ENCODE results near the gene PCDH19. TPM values are rescaled to one million over a fixed set of nuclear protein-coding genes. Genes with fewer than 3 reads are reported as not detected.

PCDH19 gene
- total and polyA plus RNA-seq, 5 experiments from 2014 or later, result not detected

- Mint-ChIP-seq H3K36me3 (no peaks in the 10 kb centered on the region), H3K4me3 (no peak overlapping the region), H3K27ac (no peak overlapping the region), H3K9me3 (peaks cover 0 to 6% (median 0%) of the 10 kb centered on the region in 9 donors), H3K27me3 (peaks cover 0 to 15% (median 0%) of the 10 kb centered on the region in 5 donors), H3K4me1 (no peaks in the 10 kb centered on the region)
- ATAC-seq (no peak), DNase-seq (no peak)
- POLR2A ChIA-PET, result no interaction called here
Measured at GRCh38 chrX:100328351-100328750, 81.7 kb downstream of the PCDH19 start.

- no peak overlapping the region for H3K4me3 Mint-ChIP-seq
- ATAC-seq (no peak), DNase-seq (no peak)
- no peaks in the 10 kb centered on the region for H3K4me1 Mint-ChIP-seq
- POLR2A ChIA-PET, result no interaction called here
- peaks cover 0 to 7% (median 2%) of the 10 kb centered on the region in 9 donors for H3K9me3 Mint-ChIP-seq
- H3K27me3 Mint-ChIP-seq, result peaks cover 0 to 10% (median 0%) of the 10 kb centered on the region in 5 donors
- H3K27ac Mint-ChIP-seq, result no peak overlapping the region
- no peaks in the 10 kb centered on the region for H3K36me3 Mint-ChIP-seq
Measured at GRCh38 chrX:100319716-100320115, 90.4 kb downstream of the PCDH19 start.

GRCh38 chrX:100316987-100317386 lies 93.1 kb downstream of the PCDH19 start:
- POLR2A ChIA-PET, result no interaction called here
- Mint-ChIP-seq H3K27me3 (no peaks in the 10 kb centered on the region), H3K9me3 (peaks cover 0 to 5% (median 0%) of the 10 kb centered on the region in 9 donors), H3K4me1 (no peaks in the 10 kb centered on the region), H3K36me3 (no peaks in the 10 kb centered on the region), H3K4me3 (no peak overlapping the region), H3K27ac (no peak overlapping the region)
- ATAC-seq, result no peak
- DNase-seq, result no peak

GRCh38 chrX:100315566-100315965 lies 94.5 kb downstream of the PCDH19 start:
- Mint-ChIP-seq H3K27ac (no peak overlapping the region), H3K4me3 (no peak overlapping the region), H3K4me1 (no peaks in the 10 kb centered on the region), H3K27me3 (no peaks in the 10 kb centered on the region), H3K9me3 (peaks cover 0 to 3% (median 0%) of the 10 kb centered on the region in 9 donors), H3K36me3 (no peaks in the 10 kb centered on the region)
- POLR2A ChIA-PET, result no interaction called here
- DNase-seq (no peak), ATAC-seq (no peak)

GRCh38 chrX:100299559-100299958 lies 110.5 kb downstream of the PCDH19 start:
- Mint-ChIP-seq H3K27ac (peak overlapping the region in 1 of 10 donors; percentile 29), H3K4me1 (no peaks in the 10 kb centered on the region), H3K27me3 (peaks cover 0 to 9% (median 2%) of the 10 kb centered on the region in 5 donors), H3K9me3 (peaks cover 0 to 2% (median 0%) of the 10 kb centered on the region in 9 donors), H3K36me3 (peaks cover 0 to 4% (median 0%) of the 10 kb centered on the region in 3 donors), H3K4me3 (no peak overlapping the region)
- DNase-seq (no peak), ATAC-seq (no peak)
- POLR2A ChIA-PET, result no interaction called here

- Mint-ChIP-seq H3K27me3 (peaks cover 0 to 2% (median 0%) of the 10 kb centered on the region in 5 donors), H3K36me3 (no peaks in the 10 kb centered on the region), H3K4me3 (no peak overlapping the region), H3K27ac (no peak overlapping the region), H3K4me1 (no peaks in the 10 kb centered on the region), H3K9me3 (no peaks in the 10 kb centered on the region)
- DNase-seq, result no peak
- POLR2A ChIA-PET, result no interaction called here
- ATAC-seq, result no peak
Measured at GRCh38 chrX:100297728-100298127, 112.3 kb downstream of the PCDH19 start.

- ATAC-seq (no peak), DNase-seq (no peak)
- Mint-ChIP-seq H3K4me1 (no peaks in the 10 kb centered on the region), H3K4me3 (no peak overlapping the region), H3K9me3 (no peaks in the 10 kb centered on the region), H3K27me3 (no peaks in the 10 kb centered on the region), H3K27ac (no peak overlapping the region), H3K36me3 (no peaks in the 10 kb centered on the region)
- POLR2A ChIA-PET, result no interaction called here
Measured at GRCh38 chrX:100296183-100296753, 113.8 kb downstream of the PCDH19 start.

- Mint-ChIP-seq H3K4me1 (no peaks in the 10 kb centered on the region), H3K27ac (no peak overlapping the region), H3K9me3 (peaks cover 0 to 2% (median 0%) of the 10 kb centered on the region in 9 donors), H3K27me3 (no peaks in the 10 kb centered on the region), H3K36me3 (no peaks in the 10 kb centered on the region), H3K4me3 (no peak overlapping the region)
- POLR2A ChIA-PET, result no interaction called here
- ATAC-seq (no peak), DNase-seq (no peak)
Measured at GRCh38 chrX:100294965-100295364, 115.1 kb downstream of the PCDH19 start.

GRCh38 chrX:100289066-100289558 lies 121.0 kb downstream of the PCDH19 start:
- Mint-ChIP-seq H3K9me3 (peaks cover 0 to 2% (median 0%) of the 10 kb centered on the region in 9 donors), H3K27ac (no peak overlapping the region), H3K36me3 (no peaks in the 10 kb centered on the region), H3K4me1 (no peaks in the 10 kb centered on the region), H3K4me3 (no peak overlapping the region), H3K27me3 (no peaks in the 10 kb centered on the region)
- no peak for ATAC-seq
- no peak for DNase-seq
- POLR2A ChIA-PET, result no interaction called here

- Mint-ChIP-seq H3K4me3 (no peak overlapping the region), H3K36me3 (peaks cover 0 to 3% (median 0%) of the 10 kb centered on the region in 3 donors), H3K27ac (no peak overlapping the region), H3K4me1 (no peaks in the 10 kb centered on the region), H3K27me3 (no peaks in the 10 kb centered on the region), H3K9me3 (peaks cover 0 to 9% (median 3%) of the 10 kb centered on the region in 9 donors)
- DNase-seq (no peak), ATAC-seq (no peak)
- POLR2A ChIA-PET, result no interaction called here
Measured at GRCh38 chrX:100277231-100277630, 132.8 kb downstream of the PCDH19 start.

GRCh38 chrX:100274916-100275315 lies 135.2 kb downstream of the PCDH19 start:
- no peak overlapping the region for H3K27ac Mint-ChIP-seq
- POLR2A ChIA-PET, result no interaction called here
- no peaks in the 10 kb centered on the region for H3K27me3 Mint-ChIP-seq
- no peak overlapping the region for H3K4me3 Mint-ChIP-seq
- H3K9me3 Mint-ChIP-seq, result peaks cover 0 to 13% (median 0%) of the 10 kb centered on the region in 9 donors
- no peaks in the 10 kb centered on the region for H3K4me1 Mint-ChIP-seq
- ATAC-seq (no peak), DNase-seq (no peak)
- H3K36me3 Mint-ChIP-seq, result no peaks in the 10 kb centered on the region

- DNase-seq, result no peak
- peaks cover 0 to 13% (median 4%) of the 10 kb centered on the region in 9 donors for H3K9me3 Mint-ChIP-seq
- POLR2A ChIA-PET, result no interaction called here
- H3K4me3 Mint-ChIP-seq, result no peak overlapping the region
- no peak overlapping the region for H3K27ac Mint-ChIP-seq
- no peaks in the 10 kb centered on the region for H3K36me3 Mint-ChIP-seq
- peaks cover 0 to 1% (median 0%) of the 10 kb centered on the region in 5 donors for H3K27me3 Mint-ChIP-seq
- no peaks in the 10 kb centered on the region for H3K4me1 Mint-ChIP-seq
- no peak for ATAC-seq
Measured at GRCh38 chrX:100265179-100265578, 144.9 kb downstream of the PCDH19 start.

- no peak for ATAC-seq
- Mint-ChIP-seq H3K4me1 (no peaks in the 10 kb centered on the region), H3K36me3 (no peaks in the 10 kb centered on the region), H3K9me3 (peaks cover 0 to 10% (median 0%) of the 10 kb centered on the region in 9 donors), H3K27ac (no peak overlapping the region), H3K4me3 (no peak overlapping the region), H3K27me3 (peaks cover 0 to 1% (median 0%) of the 10 kb centered on the region in 5 donors)
- POLR2A ChIA-PET, result no interaction called here
- no peak for DNase-seq
Measured at GRCh38 chrX:100264200-100264599, 145.9 kb downstream of the PCDH19 start.

- POLR2A ChIA-PET, result no interaction called here
- no peaks in the 10 kb centered on the region for H3K27me3 Mint-ChIP-seq
- H3K4me1 Mint-ChIP-seq, result no peaks in the 10 kb centered on the region
- ATAC-seq, result no peak
- H3K9me3 Mint-ChIP-seq, result peaks cover 0 to 10% (median 0%) of the 10 kb centered on the region in 9 donors
- H3K4me3 Mint-ChIP-seq, result no peak overlapping the region
- H3K27ac Mint-ChIP-seq, result no peak overlapping the region
- DNase-seq, result no peak
- no peaks in the 10 kb centered on the region for H3K36me3 Mint-ChIP-seq
Measured at GRCh38 chrX:100263650-100264049, 146.4 kb downstream of the PCDH19 start.

All from naive thymus-derived CD8-positive, alpha-beta T cell (primary cell).